NCI-H524 (cell line): ENCODE measurements around the gene MAS1.
"Not testable (repeated sequence)": the region's sequence is repeated elsewhere in the genome, so short reads cannot be mapped to it uniquely, and the experiment has no call there.

Source experiments
- DNase-seq, 2 experiments: peaks; one replicate each; lab custom pipeline; 2025; lab: John Stamatoyannopoulos, UW

Gene MAS1

DNA sequence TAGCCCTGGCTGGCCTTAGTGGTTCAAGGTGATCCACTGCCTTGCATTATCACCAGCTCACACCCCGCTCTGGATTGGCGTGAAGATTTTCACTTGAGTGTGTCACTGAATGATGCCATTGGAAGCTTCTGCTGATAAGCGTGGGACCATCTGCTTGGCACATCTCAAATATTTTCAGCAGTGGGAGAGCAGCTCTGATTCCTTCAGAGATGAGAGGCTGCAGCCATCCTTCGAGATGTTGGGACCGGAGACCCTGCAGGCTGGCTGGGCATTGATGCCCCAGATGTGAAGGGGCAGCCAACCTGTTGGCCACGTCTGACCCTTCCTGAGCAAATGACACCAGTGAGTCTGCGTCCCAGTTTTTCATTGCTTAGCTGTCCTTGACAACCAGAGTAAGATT lies at the start of gene MAS1:
MAS1 (plus strand) TSS at position 197 of the 400 bp plus-strand sequence. CDS start 15,968 bp downstream, outside the sequence.
- DNase-seq: peak in 1 of 2 experiments; percentile 32

DNA sequence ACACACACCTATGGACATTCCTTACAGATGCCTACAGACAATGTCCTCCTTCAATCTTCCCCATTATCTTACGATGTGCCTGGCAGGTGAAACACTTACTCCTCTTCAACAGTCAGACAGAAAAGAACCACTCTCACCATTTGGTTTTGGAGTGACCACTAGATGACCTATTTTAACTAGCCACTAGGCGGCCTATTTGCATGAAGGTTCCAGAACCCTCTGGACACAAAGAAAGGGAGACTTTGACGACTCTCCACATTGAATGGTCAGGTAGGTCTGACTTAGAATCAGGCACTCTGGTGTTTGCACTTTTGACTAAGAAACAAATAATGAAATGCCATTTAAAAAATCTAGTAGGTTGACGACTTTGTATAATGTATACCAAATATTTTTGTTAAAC lies 48.8 kb upstream of the MAS1 start:
- no peak for DNase-seq

DNA sequence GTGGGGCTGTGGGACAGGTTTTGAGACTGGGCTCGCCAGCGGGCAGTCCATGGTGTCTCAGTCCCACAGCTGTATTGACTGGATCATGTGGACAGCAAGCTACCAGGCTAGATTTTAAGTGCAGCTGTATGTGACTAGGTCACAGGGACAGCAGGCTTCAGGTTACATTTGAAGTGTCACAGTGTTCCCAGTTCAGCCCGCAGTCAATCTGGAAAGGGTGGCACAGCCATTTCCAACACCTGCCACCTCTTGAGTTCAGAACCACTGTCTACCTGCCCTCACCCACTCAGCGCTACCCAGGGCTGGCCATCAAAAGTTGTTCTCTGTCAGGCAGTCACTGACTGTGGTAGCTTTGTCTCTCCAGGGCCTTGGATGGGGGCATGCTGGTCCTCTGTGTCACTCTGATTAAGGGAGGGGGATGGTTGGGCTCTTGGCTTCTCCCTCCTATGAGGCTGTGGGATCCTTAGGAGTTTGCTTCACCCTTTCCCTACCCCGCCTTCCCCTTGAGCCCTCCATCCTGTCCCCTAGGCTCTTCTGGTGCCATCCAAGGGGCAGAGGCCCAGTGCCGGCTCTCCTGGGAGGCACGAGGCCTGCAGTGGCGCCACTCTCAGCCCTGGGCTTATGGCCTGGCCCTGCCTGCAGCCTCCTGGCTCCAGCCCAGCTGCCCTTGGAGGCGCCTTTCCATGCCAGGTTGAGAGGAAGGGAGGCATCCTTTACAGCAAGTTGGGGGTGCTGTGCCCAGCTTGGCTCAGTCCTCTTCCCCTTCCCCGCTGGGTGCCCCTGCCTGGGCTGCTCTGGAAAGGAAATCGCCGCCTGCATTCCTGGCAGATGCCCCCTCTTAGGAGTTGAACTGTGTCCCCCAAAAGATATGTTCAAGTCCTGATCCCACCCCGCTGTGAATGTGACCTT lies 45.8 kb upstream of the MAS1 start:
- DNase-seq: peak; percentile 60 to 75

DNA sequence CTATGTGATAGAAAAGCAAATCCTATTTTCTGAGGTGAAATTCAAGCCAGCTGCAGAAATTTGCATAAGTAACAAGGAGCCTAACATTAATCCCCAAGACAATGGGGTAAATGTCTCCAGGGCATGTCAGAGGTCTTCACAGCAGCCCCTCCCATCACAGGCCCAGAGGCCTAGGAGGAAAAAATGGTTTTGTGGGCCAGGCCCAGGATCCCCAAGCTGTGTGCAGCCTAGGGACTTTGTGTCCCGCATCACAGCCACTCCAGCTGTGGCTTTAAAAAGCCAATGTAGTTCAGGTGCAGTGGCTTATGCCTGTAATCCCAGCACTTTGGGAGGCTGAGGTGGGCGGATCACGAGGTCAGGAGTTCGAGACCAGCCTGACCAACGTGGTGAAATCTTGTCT lies 42.2 kb upstream of the MAS1 start:
- DNase-seq: not testable (repeated sequence)

DNA sequence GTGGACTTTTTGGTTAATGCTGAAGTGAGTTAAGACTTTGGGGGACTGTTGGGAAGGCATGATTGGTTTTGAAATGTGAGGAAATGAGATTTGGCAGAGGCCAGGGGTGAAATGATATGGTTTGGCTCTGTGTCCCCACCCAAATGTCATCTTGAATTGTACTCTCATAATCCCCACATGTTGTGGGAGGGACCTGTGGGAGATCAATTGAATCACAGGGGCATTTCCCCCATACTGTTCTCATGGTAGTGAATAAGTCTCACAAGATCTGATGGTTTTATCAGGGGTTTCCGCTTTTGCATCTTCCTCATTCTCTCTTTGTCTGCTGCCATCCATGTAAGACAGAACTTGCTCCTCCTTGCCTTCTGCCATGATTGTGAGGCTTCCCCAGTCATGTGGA lies 40.9 kb upstream of the MAS1 start:
- DNase-seq: not testable (repeated sequence)

DNA sequence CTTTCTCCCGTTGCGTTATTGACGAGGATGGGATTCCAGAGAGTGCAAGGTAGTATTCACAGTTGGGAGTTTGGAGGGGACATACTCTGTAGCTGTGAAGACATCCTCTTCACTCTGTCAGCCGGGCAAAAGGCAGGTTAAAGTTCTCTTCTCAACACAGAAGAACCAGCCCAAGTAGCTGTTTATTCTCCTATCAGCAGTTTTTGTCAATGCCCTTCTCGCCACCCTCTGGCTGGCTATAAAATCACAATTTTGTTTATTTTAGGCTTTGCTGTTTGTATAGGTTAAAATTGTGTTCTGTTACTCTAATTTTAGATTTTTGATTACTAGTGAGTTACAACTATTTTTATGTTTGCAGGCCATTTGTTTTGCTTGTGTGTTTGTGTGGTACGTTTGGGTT lies 37.9 kb upstream of the MAS1 start:
- DNase-seq: peak in 1 of 2 experiments; percentile 66

DNA sequence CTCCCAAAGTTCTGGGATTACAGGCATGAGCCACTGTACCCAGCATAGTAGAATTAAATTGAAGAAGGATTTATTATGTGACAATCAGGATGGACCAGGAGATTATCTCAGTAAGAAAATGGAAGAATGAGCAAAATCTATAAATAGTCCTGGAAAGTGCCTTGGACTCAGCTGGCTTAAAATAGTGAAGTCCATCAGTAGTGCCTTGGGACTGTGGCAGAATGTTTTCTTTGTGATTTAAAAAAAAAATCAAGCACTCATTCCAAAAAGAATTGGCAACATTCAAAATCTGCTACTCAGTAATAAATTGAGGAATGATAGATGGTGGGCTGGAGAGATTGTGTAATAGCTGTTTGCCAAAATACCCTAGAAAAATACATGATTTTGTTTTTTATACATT lies 37.0 kb upstream of the MAS1 start:
- no peak for DNase-seq

DNA sequence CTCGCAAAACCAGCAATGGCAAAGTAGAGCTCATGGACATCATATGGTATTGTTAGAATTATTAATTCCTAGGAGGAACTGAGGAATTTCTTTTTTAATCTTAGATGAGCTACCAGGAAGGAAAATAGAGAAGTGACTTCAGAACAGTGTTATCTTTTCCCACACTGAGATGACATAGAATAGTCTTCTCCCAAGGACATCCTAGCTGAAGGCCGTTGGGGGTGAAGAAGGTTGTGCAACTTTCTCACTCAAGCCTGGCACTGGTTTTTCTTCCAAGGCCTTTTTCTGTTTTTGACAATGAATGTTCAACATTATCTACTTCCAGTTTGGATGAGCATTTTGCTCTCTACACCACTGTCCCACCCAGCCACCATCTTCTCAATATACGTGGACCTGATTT lies 35.8 kb upstream of the MAS1 start:
- no peak for DNase-seq

DNA sequence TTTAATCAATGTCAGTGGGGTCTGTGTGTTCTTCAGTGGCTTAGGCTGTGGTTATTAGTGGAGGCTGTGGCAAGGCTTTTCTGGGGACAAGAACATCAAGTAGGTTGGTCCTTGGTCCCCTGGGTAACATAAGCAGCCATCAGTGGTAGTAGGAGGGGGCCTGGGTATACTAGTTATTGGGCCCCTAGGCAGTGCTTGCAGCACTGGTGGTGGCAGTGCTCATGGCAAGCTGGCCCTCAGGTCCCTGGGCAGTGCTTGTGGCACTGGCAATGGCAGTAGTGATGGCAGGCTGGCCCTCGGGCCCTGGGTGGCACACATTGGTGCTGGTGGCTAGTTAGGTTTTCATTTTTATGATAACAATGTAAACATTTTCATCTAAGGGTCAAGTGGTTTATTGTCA lies 32.5 kb upstream of the MAS1 start:
- no peak for DNase-seq

DNA sequence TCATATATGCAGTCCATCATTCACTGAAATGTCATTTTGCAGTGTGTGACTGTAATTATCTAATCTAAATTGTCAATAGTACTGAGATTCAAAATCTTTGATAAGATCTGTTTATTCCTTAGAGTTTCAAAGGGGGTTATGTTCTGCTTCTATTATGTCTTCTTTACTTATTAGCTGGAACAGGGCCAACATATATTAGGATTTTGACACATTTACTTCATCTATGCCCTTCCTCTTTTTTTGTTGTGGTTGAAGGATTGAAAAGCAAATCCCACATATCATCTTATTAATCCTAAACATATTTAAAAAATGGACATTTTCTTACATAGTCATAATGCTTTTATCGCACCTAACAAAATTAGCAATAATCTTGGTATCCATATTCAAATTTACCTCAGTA lies 30.3 kb upstream of the MAS1 start:
- no peak for DNase-seq

DNA sequence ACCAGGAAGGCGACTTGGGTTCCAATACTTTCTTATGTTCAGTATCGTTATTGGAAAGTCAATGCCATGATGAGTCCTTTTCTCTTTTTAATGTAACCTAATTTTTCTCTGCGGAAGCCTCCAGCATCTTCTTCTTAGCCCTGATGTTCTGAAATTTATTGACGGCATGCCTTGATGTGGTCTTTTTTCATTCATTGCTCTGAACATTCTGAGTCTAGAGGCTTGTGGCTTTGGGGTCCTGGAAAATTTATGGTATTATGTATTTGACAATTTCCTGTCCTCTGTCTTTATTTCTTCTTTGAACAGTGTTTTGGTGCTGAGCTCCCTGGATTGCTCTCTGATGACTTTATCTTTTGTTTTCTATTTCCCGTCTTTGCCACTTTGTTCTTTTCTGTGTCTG lies 28.7 kb upstream of the MAS1 start:
- no peak for DNase-seq

DNA sequence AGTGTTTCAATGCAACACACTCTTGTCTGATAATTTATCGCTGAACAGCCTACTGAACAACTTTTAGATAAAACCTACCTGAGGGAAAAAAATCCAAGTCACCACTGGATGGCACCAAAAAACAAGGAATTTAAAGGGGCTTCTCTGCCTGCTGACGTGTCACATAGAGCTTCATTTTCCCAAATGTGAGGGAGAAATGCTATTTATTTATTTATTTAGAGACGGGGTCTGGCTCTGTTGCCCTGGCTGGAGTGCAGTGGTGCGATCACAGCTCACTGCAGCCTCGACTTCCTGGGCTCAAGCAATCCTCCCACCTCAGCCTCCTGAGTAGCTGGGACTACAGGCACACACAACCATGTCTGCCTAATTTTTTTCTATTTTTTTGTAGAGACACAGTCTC lies 27.4 kb upstream of the MAS1 start:
- DNase-seq: peak; percentile 52 to 85

DNA sequence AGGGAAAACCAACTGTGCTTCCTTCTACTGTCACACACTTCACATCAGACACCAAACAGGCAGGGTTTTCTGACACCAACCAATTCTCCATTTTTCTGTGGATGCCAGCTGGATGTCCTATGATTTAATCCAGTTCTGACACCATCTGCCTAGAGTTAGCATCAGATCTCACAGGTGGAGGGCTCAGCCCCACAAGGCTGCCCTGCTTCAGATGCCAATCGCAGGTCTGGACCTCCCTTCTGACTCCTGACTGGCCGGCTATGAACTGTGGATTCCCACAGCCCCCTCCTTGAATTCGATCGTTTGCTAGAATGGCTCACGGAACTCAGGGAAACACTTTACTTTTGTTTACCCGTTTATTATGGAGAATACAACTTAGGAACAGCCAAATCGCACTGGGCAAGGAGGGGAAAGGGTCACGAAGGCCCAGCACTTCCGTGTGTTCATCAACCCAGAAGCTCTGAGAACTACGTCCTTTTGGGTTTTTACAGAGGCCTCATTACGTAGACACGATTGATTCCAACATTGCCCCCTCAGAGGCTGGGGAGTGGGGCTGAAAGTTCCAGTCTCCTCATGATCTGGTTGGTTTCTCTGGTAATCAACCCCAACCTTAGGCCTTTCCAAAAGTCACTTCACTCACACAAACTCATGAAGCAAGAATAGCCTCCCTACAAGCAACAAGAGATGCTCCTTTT lies 25.4 kb upstream of the MAS1 start:
- DNase-seq: peak; percentile 79 to 91

DNA sequence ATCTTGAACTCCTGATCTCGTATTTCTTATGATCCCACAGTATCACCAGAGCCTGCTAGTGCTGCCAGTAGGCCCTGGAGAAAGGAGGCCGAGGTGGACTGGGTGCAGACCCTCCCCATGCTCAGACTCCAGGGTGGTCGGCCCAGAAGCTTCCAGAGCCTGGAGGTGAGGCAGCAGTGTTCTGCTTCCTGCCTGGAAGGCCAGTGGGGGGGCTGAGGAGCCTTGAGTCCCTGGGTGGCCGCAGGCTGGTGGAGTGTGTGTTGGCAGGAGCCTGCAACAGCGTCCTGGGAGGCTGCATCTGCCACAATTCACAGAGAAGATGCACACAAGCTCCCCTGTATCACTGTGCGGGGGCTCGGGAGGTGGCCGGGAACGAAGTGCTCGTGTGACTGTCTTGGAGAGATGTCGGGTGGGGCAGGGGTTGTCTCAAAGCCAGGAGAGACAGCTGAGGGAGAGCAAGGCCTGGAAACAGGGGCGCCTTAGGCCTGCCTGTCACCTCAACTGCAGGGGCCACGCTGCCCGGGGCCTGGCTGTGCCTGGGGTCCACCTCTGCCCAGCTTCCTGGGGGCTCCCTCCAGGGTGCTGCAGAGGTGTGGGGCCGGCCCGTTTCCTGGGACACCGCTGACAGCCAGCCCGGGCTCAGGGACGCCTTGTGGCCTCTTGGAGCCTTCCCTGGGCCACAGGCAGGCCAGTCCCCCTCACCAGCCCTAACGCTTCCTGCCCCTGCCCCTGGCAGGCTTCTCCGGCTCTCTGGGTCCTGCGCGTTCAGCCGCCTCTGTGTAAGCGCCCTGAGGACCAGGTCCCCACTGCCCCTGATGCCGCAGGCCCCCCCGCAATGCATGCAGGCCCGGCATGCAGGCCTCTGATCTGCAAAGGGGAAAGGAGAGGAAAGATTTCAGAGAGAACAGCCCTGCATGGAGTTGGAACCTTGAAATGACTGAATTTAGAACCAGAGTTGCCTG lies 24.2 kb upstream of the MAS1 start:
- no peak for DNase-seq

DNA sequence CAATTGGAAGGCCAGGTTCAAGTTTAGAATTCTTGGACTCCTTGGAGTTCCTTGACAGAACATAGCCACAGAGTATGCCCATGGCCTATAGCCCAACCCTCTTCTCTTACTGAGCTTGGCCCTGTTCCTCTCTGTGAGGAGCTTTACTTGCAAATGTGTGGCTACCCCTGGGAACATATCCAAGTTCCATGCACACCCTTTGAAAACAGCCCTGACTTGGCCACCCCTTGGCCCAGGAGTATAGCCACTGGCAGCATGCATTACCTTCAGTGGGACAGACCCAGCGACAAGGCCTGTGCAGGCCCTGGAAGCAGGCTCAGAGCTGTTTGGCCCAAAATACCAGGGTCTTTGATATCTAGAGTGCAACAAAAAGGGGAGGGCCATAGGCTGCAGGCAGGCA lies 19.5 kb upstream of the MAS1 start:
- DNase-seq: no peak

DNA sequence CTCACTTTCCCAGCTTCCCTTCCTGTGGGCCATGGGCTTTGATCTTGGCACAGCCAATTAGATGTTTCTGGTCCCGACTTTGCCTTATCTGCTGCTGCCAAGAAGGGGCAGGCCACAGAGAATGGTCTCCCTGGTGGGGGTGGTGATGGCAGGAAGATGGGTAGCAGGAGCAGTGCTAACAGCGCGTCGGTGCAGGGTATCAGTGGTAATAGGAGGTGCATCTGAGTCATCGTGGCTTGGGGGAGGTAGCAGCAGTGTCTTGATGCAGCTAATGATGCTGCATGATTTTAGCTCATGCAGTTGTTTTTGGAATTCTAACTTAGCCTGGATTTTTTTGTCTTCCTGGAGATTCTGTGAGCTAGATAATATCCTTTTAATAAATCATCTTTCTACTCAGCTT lies 18.9 kb upstream of the MAS1 start:
- no peak for DNase-seq

DNA sequence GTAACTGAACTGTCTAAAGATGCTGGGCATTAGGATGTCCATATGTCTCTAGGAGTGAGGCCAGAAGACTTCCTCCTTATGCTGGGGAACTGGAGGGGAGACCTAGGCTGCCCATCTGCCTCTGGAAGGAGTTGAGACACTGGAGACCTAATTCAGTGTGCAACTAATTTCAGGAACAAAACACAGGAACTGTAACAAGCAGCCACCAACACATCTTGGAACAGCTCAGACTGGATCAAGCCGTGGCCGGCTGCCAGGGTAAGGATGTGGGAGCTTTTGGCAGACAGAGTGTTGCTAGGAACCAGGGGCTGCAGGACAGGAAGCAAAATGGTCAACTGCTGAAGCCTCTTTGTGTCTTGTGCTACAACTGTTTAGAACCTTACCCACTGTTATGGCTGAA lies 16.4 kb upstream of the MAS1 start:
- DNase-seq: no peak

DNA sequence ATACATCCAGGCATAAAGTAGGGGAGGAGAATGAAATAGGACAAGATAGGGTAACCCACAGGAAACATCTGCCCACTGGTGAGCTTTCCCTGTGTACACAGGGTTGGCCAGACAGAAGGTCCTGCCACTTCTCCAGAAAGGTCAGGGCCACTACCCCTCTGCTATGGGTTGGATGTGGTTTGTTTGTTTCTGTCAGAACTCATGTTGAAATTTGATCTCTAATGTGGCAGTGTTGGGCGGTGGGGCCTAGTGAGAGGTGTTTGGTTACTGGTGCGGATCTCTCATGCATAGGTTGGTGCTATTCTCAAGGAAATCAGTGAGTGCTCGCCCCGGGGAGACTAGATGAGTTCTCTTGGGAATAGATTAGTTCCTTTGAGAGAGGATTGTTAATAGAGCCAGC lies 15.6 kb upstream of the MAS1 start:
- no peak for DNase-seq

DNA sequence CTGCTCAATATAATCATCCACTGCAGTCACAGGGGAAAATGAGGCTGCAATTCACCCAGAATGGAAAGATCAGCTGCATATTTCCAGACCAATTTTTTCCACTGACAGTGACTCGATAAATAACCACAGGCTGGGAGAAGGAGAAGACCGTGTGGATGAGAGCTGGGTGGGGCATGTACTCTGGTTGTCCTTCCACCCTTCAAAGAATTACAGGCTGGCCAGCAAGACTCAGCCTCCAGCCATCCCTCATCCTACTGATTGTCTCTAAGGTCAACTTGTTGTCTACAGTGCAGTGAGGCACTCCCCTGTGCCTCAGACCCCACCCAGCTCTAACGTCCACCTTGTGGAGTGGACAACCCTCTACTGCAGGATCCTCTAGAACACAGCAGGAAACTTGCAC lies 14.5 kb upstream of the MAS1 start:
- DNase-seq: no peak

DNA sequence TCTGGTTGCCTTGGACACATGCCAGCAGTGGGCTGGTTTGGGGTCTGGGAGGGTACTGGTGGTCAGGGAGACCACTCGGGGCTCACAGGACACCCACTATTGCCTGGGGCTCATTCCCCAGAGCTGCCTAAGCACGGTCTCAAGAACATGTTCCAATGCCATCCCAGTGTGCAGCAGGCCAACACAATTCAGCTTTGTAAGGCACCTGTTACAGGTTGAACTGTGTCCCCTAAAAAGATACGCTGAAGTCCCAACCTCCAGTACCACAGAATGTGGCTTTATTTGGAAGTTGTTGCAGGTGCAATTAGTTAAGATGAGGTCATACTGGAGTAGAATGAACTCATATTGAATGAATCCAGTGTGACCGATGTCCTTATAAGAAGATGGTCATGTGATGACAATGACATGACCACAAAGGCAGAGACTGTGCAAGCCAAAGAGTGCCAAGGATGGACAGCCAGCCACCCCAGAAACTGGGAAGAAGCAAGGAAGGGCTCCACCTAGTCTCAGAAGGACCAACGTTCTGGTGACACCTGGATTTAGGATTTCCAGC lies 13.5 kb upstream of the MAS1 start:
- DNase-seq: no peak

DNA sequence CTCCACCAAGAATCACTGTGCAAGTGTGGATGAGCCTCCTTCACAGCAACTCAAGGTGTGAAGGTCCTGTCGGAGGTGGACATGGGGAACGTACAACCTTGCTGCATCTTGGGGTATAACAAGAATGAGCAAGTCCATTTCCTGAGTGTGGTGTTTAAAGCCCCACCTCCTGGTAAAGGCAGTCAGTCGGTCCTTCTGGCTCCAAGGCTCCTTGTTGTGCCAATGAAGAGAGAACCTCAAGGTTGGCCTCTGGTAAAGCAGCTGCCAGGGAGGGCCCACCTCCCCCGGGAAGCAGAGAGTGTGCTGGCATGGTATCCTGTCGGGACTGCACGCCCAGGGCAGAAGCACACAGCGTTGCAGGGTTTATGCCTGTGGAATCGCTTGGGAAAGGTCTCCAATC lies 12.4 kb upstream of the MAS1 start:
- no peak for DNase-seq

DNA sequence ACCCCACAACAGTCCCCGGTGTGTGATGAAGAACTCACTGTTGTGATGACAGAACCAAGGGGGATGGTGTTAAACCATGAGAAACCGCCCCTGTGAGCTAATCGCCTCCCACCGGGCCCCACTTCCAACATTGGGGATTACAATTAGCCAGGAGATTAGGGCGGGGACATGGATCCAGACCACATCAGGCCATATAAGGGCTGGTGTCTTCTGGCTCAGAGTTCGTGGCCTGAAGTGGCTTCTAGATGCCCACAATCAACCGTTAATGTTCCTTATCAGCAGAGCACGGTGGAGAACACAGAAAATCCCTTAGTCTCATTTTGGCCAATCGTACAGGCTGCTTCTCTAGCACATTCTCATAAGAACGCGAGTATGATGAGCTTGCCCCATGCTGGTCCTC lies 10.9 kb upstream of the MAS1 start:
- peak; percentile 47 to 72 for DNase-seq
